T-helper 2 cell treated with Interferon-gamma antibody and Interleukin-4, amounts not matched to agents 5 μg/mL and 100 μg/mL, for 36 hours (primary cell): ENCODE results near the gene UPP2.

Experiments
- DNase-seq: peaks from one replicate; pipeline ENCODE4 v3.0.0; 2021; ENCODE audit warnings: low spot score
- H3K27ac Mint-ChIP-seq: one replicate; pipeline ENCODE4 v1.8.0; 2021; ENCODE audit warnings: mild to moderate bottlenecking, mixed read lengths
- H3K27me3 Mint-ChIP-seq: one replicate; pipeline ENCODE4 v1.8.0; 2021; ENCODE audit warnings: low read depth, mixed read lengths
- H3K36me3 Mint-ChIP-seq: one replicate; pipeline ENCODE4 v1.8.0; 2021; ENCODE audit warnings: low read depth, mixed read lengths
- H3K4me1 Mint-ChIP-seq: one replicate; pipeline ENCODE4 v1.8.0; 2021; ENCODE audit warnings: low read depth, mixed read lengths
- H3K4me3 Mint-ChIP-seq: one replicate; pipeline ENCODE4 v1.8.0; 2022; ENCODE audit warnings: mild to moderate bottlenecking, moderate library complexity, mixed read lengths
- H3K9me3 Mint-ChIP-seq: one replicate; pipeline ENCODE4 v1.8.0; 2021; ENCODE audit warnings: mixed read lengths

UPP2 gene

DNA sequence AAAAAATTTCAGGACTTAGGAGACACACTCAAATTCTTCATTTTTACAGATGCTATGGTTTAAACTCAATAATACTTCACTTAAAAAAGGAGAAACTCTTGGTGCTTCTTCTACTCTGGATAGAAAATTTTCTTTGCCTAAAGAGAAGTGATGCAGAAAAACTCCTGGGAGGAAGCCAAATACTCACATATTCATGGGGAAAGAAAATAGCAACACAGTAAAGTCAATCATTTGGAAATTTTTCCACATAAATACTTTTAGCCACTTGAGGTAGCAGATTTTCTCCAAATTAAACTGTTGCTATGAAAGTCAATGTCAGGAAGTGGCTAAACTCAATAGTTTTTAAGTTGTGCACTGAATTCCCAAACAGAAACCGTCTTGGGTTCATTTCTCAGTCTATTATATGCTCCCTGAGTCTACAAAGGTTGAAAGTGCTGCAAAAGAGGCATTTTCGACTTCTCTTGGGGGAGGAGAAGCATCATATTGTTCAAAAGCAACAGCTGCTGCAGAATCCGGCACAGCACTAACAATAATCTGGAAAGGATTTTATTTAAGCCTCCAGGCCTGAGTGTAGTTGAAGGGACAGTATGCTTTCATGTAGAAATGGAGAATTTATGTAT lies 81.1 kb downstream of the UPP2 start:
- no peaks in the 10 kb centered on the region for H3K36me3 Mint-ChIP-seq
- H3K27me3 Mint-ChIP-seq = peaks cover 22% of the 10 kb centered on the region

DNA sequence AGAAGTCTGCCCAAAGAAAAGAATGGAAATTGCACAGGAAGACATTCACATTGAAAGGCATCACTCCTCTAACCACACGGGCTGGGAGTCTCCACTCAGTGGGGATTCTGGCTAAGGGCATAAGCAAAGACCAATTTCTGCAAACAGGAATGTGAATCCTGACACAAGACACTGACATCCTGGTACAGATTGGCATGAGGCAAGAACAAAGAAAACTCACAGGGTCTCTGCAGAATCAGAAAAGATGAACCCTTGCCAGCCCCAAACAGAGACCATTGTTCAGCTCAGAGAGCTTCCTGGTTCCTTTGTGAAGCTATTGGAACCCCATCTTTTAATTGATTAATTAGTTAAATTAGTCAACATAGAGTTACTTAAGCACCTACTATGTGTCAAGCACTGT lies 82.3 kb downstream of the UPP2 start:
- no peak for DNase-seq
- H3K27me3 Mint-ChIP-seq = peaks cover 17% of the 10 kb centered on the region
- H3K36me3 Mint-ChIP-seq = no peaks in the 10 kb centered on the region
- H3K27ac Mint-ChIP-seq = no peak overlapping the region
- no peak overlapping the region for H3K4me3 Mint-ChIP-seq
- no peaks in the 10 kb centered on the region for H3K4me1 Mint-ChIP-seq
- no peaks in the 10 kb centered on the region for H3K9me3 Mint-ChIP-seq

More for the DNA sequence above, 81.1 kb downstream of the UPP2 start:
- Mint-ChIP-seq H3K4me1 (no peaks in the 10 kb centered on the region), H3K9me3 (no peaks in the 10 kb centered on the region), H3K4me3 (no peak overlapping the region), H3K27ac (no peak overlapping the region)
- no peak for DNase-seq

DNA sequence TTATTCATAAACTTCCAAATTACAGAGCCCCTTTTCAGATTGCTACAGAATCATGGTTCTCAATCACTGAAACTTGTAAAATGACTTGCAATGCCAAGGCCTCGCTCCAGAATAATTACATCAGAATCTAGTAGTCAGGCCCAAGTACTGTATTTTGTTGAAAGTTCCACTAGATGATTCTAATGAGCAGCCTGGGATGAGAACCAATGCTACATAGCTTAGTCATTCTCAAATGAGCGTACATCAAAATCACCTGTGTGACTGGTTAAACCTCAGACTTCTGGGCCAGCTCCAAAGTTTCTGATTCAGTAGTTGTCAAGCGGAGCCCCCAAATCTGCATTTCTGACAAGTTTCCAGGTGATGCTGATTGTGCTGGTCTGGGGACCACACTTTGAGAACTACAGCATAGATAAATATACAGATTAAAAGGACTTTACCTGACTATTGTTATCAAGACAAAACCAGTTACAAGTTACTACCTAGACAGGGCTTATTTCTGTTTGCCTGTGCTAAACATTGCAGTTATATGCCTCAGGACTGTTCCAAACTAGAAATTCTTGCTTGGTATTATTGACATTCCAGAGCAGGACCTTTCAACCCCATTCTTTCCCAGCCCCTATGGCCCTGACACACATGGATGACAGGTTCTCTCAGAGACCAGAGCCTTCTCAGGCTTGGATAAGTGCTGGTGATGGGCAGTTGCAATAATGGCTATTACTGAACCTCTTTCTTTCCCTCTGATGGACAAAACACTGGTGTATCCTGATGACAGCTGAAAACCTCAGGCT lies 83.1 kb downstream of the UPP2 start:
- peaks cover 15% of the 10 kb centered on the region for H3K27me3 Mint-ChIP-seq
- no peak overlapping the region for H3K4me3 Mint-ChIP-seq
- H3K9me3 Mint-ChIP-seq = no peaks in the 10 kb centered on the region
- no peaks in the 10 kb centered on the region for H3K36me3 Mint-ChIP-seq
- no peak for DNase-seq
- H3K4me1 Mint-ChIP-seq = peaks cover 4% of the 10 kb centered on the region
- H3K27ac Mint-ChIP-seq = no peak overlapping the region
